Keratinocyte (primary cell): ENCODE results near the gene CEP85L. TPM values are rescaled to one million over a fixed set of nuclear protein-coding genes. Genes with fewer than 3 reads are reported as not detected.

Experiments
- DNase-seq: peaks from one replicate; pipeline ENCODE4 v3.0.0-alpha.2; 2011; ENCODE audit warnings: low read depth, missing footprints, low spot score
- FAIRE-seq: peaks from 2 replicates; lab custom pipeline; 2011; peaks lifted over from hg19 to GRCh38; lab: Jason Lieb, UNC
- H2AFZ ChIP-seq: 2 replicates; pipeline ENCODE4 v1.6.0; 2012; ENCODE audit warnings: low read length, control low read depth, inconsistent platforms; ENCODE audit not compliant: control insufficient read depth
- H3K27ac ChIP-seq: 2 replicates; pipeline ENCODE4 v1.5.1; 2011; ENCODE audit warnings: low read length; ENCODE audit not compliant: control insufficient read depth, insufficient read depth
- H3K27me3 ChIP-seq: 3 replicates; pipeline ENCODE4 v1.6.0; 2011; ENCODE audit warnings: low read length; ENCODE audit not compliant: control insufficient read depth, insufficient read depth; ENCODE audit errors: extremely low read depth
- H3K36me3 ChIP-seq, 2 experiments: 2 replicates in 1 of 2; 3 replicates in 1 of 2; pipeline ENCODE4 v1.5.1; 2011; ENCODE audit warnings: low read length in 2 of 2, mild to moderate bottlenecking in 1 of 2; ENCODE audit not compliant: control insufficient read depth in 2 of 2, insufficient read depth in 2 of 2; ENCODE audit errors: extremely low read depth in 1 of 2
- H3K4me1 ChIP-seq: 3 replicates; pipeline ENCODE4 v1.5.1; 2011; ENCODE audit warnings: low read length; ENCODE audit not compliant: control insufficient read depth, insufficient read depth; ENCODE audit errors: extremely low read depth
- H3K4me2 ChIP-seq: 3 replicates; pipeline ENCODE4 v1.6.0; 2011; ENCODE audit warnings: low read depth, low read length; ENCODE audit not compliant: control insufficient read depth, insufficient read depth; ENCODE audit errors: extremely low read depth
- H3K4me3 ChIP-seq, 3 experiments: fragments of 200-600 bp in 1 of 3; sonication (generic) in 1 of 3; 2 replicates in 2 of 3; 3 replicates in 1 of 3; pipeline ENCODE4 v1.5.1; 2011 to 2016; ENCODE audit warnings: low read length in 3 of 3, mild to moderate bottlenecking in 3 of 3, control low read depth in 2 of 3, inconsistent platforms in 1 of 3, low read depth in 1 of 3, mixed read lengths in 1 of 3, mixed run types in 1 of 3, moderate library complexity in 1 of 3; ENCODE audit not compliant: control insufficient read depth in 2 of 3, insufficient read depth in 2 of 3; ENCODE audit errors: extremely low read depth in 1 of 3
- H3K79me2 ChIP-seq: 2 replicates; pipeline ENCODE4 v1.6.0; 2012; ENCODE audit warnings: low read length; ENCODE audit not compliant: control insufficient read depth, insufficient read depth
- H3K9ac ChIP-seq: 3 replicates; pipeline ENCODE4 v1.6.0; 2011; ENCODE audit warnings: low read length; ENCODE audit not compliant: control insufficient read depth, insufficient read depth; ENCODE audit errors: extremely low read depth
- H3K9me1 ChIP-seq: 3 replicates; pipeline ENCODE4 v1.6.0; 2011; ENCODE audit warnings: low read length; ENCODE audit not compliant: control insufficient read depth, insufficient read depth; ENCODE audit errors: extremely low read depth
- H3K9me3 ChIP-seq: 2 replicates; pipeline ENCODE4 v1.5.1; 2012; ENCODE audit warnings: low read depth, low read length; ENCODE audit not compliant: control insufficient read depth
- H4K20me1 ChIP-seq: 3 replicates; pipeline ENCODE4 v1.6.0; 2011; ENCODE audit warnings: low read length; ENCODE audit not compliant: control insufficient read depth, insufficient read depth; ENCODE audit errors: extremely low read depth
- CTCF ChIP-seq, 3 experiments: IDR thresholded peaks in 1 of 3; conservative IDR thresholded peaks in 1 of 3; optimal IDR thresholded peaks in 1 of 3; 2 replicates in 2 of 3; 3 replicates in 1 of 3; pipeline versions ENCODE3 to v1.5.1; 2011; ENCODE audit warnings: low read length in 3 of 3, mild to moderate bottlenecking in 3 of 3, moderate library complexity in 2 of 3, control low read depth in 1 of 3, inconsistent platforms in 1 of 3; ENCODE audit not compliant: insufficient read depth in 2 of 3; ENCODE audit errors: extremely low read depth in 1 of 3
- EZH2 ChIP-seq: IDR thresholded peaks from one replicate; pipeline ENCODE4 v1.6.1; 2012; ENCODE audit warnings: inconsistent platforms, mild to moderate bottlenecking, low read length, moderate library complexity
- dilution Hi-C: fragments of 300-500 bp; cut with MboI; formaldehyde crosslinking; loops from one replicate; pipeline ENCODE4 v1.7.0; 2020; ENCODE audit warnings: low sequenced_read_pairs; ENCODE audit not compliant: extremely low pct_ligation_motif_present
- polyA plus RNA-seq, 5 experiments: library from polyadenylated mRNA; depleted of rRNA in 3 of 5; stranded (reverse) in 3 of 5; stranded (forward) in 1 of 5; unstranded in 1 of 5; fragments of >200 nt; gene quantifications; 1 replicate in 1 of 5; 2 replicates in 3 of 5; 3 replicates in 1 of 5; pipeline versions ENCODE4 v1.2.1 to v1.2.3, GENCODE V29; 2011 to 2012; ENCODE audit warnings: missing spikeins in 2 of 5, low read depth in 1 of 5, low replicate concordance in 1 of 5

The CEP85L gene
- polyA plus RNA-seq, 1 donor (not counting 4 experiments of a cell fraction or from before 2014, with no cell fraction given): 3.5 TPM

DNA sequence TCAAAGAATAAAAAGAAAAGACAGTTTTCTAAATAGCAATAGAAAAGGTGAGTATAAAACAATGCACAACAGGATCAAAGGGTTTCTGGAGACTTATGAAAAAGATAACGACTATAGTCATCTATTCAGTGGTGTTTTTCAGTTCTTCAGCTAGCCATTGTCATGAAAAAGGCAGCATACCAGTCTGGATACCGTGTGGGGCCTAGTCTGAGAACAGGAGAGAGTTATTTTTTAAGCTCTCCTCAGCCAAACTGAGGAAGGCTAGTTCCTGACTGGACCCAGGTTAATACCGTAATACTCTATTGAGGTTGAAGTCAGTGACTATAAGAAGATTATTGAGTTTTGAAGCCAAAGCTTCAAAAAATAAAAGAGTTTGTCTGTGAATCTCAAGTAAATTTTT, 53.8 kb downstream of the CEP85L start:
- peaks cover 6% of the 10 kb centered on the region for H3K79me2 ChIP-seq

DNA sequence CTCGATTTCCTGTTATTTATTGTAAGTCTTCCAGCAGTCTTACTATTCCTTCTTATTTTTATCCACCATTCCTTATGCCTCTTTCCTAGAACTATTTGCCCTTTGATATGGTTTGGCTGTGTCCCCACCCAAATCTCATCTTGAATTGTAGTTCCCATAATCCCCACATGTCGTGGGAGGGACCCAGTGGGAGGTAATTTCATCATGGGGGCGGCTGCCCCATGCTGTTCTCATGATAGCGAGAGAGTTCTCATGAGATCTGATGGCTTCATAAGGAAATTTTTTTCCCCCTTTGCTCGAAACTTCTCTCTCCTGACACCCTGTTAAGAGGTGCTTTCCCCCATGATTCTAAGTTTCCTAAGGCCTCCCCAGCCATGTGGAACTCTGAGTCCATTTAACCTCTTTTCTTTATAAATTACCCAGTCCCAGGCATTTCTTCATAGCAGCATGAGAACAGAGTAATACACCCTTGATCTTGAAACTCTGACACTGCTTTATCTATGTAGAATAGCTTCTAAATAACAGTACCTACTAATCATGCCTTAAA, 54.5 kb downstream of the CEP85L start:
- DNase-seq (no peak), FAIRE-seq (no peak)
- no peak overlapping the region for H2AFZ ChIP-seq
- no peaks in the 10 kb centered on the region for H4K20me1 ChIP-seq
- no peaks in the 10 kb centered on the region for H3K27me3 ChIP-seq
- dilution Hi-C loops: no loop called here
- H3K9ac ChIP-seq: no peak overlapping the region
- H3K9me3 ChIP-seq: no peaks in the 10 kb centered on the region
- no peaks in the 10 kb centered on the region for H3K9me1 ChIP-seq
- no peak overlapping the region for H3K27ac ChIP-seq
- H3K4me2 ChIP-seq: no peak overlapping the region
- no peaks in the 10 kb centered on the region for H3K4me1 ChIP-seq
- H3K79me2 ChIP-seq: peaks cover 6% of the 10 kb centered on the region
- H3K4me3 ChIP-seq: no peak overlapping the region
- no peaks in the 10 kb centered on the region for H3K36me3 ChIP-seq
- TF ChIP-seq EZH2 (no peak), CTCF (optimal IDR thresholded peaks at IDR 0.05 in 1 of 3, IDR thresholded peaks at IDR 0.05 in 1 of 3, conservative IDR thresholded peaks at IDR 0.05 in 1 of 3; ENCODE audit: extremely low read depth in 1 of 3, insufficient read depth in 2 of 3, low read length in 3 of 3) (no peak)

More for the DNA sequence above, 53.8 kb downstream of the CEP85L start:
- FAIRE-seq (no peak), DNase-seq (no peak)
- no peak overlapping the region for H3K4me3 ChIP-seq
- H3K27me3 ChIP-seq: no peaks in the 10 kb centered on the region
- H3K9me1 ChIP-seq: no peaks in the 10 kb centered on the region
- H2AFZ ChIP-seq: no peak overlapping the region
- H3K9me3 ChIP-seq: no peaks in the 10 kb centered on the region
- H3K36me3 ChIP-seq: no peaks in the 10 kb centered on the region
- no peak overlapping the region for H3K4me2 ChIP-seq
- dilution Hi-C loops: no loop called here
- H4K20me1 ChIP-seq: no peaks in the 10 kb centered on the region
- H3K27ac ChIP-seq: no peak overlapping the region
- H3K4me1 ChIP-seq: no peaks in the 10 kb centered on the region
- no peak for TF ChIP-seq CTCF (optimal IDR thresholded peaks at IDR 0.05 in 1 of 3, IDR thresholded peaks at IDR 0.05 in 1 of 3, conservative IDR thresholded peaks at IDR 0.05 in 1 of 3; ENCODE audit: extremely low read depth in 1 of 3, insufficient read depth in 2 of 3, low read length in 3 of 3)
- TF ChIP-seq EZH2: no peak
- no peak overlapping the region for H3K9ac ChIP-seq
